ENCODE results near the gene PLVAP. TPM values are rescaled to one million over a fixed set of nuclear protein-coding genes. Genes with fewer than 3 reads are reported as not detected.

Gene PLVAP
- total RNA-seq, 1 experiment from 2014 or later = not detected

- ATAC-seq = no peak
- no peak overlapping the region for H3K4me3 Mint-ChIP-seq
- no peaks in the 10 kb centered on the region for H3K9me3 Mint-ChIP-seq
- TF ChIP-seq, protein P1, sequence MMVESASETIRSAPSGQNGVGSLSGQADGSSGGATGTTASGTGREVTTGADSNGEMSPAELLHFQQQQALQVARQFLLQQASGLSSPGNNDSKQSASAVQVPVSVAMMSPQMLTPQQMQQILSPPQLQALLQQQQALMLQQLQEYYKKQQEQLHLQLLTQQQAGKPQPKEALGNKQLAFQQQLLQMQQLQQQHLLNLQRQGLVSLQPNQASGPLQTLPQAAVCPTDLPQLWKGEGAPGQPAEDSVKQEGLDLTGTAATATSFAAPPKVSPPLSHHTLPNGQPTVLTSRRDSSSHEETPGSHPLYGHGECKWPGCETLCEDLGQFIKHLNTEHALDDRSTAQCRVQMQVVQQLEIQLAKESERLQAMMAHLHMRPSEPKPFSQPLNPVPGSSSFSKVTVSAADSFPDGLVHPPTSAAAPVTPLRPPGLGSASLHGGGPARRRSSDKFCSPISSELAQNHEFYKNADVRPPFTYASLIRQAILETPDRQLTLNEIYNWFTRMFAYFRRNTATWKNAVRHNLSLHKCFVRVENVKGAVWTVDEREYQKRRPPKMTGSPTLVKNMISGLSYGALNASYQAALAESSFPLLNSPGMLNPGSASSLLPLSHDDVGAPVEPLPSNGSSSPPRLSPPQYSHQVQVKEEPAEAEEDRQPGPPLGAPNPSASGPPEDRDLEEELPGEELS (CRISPR knock-in tag; IDR thresholded peaks at IDR 0.05) = no peak
- no peak for TF ChIP-seq RELA (CRISPR knock-in tag; IDR thresholded peaks at IDR 0.05; ENCODE audit: borderline replicate concordance)
- no peak for TF ChIP-seq ETV6 (CRISPR knock-in tag; IDR thresholded peaks at IDR 0.05)
- TF ChIP-seq, protein P2, sequence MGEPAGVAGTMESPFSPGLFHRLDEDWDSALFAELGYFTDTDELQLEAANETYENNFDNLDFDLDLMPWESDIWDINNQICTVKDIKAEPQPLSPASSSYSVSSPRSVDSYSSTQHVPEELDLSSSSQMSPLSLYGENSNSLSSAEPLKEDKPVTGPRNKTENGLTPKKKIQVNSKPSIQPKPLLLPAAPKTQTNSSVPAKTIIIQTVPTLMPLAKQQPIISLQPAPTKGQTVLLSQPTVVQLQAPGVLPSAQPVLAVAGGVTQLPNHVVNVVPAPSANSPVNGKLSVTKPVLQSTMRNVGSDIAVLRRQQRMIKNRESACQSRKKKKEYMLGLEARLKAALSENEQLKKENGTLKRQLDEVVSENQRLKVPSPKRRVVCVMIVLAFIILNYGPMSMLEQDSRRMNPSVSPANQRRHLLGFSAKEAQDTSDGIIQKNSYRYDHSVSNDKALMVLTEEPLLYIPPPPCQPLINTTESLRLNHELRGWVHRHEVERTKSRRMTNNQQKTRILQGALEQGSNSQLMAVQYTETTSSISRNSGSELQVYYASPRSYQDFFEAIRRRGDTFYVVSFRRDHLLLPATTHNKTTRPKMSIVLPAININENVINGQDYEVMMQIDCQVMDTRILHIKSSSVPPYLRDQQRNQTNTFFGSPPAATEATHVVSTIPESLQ (CRISPR knock-in tag; IDR thresholded peaks at IDR 0.05) = no peak
- TF ChIP-seq, protein P3, sequence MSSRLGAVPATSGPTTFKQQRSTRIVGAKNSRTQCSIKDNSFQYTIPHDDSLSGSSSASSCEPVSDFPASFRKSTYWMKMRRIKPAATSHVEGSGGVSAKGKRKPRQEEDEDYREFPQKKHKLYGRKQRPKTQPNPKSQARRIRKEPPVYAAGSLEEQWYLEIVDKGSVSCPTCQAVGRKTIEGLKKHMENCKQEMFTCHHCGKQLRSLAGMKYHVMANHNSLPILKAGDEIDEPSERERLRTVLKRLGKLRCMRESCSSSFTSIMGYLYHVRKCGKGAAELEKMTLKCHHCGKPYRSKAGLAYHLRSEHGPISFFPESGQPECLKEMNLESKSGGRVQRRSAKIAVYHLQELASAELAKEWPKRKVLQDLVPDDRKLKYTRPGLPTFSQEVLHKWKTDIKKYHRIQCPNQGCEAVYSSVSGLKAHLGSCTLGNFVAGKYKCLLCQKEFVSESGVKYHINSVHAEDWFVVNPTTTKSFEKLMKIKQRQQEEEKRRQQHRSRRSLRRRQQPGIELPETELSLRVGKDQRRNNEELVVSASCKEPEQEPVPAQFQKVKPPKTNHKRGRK (CRISPR knock-in tag; IDR thresholded peaks at IDR 0.05; ENCODE audit: borderline replicate concordance) = no peak
- no peak for TF ChIP-seq SP1 (CRISPR knock-in tag; conservative IDR thresholded peaks at IDR 0.05)
- TF ChIP-seq, protein P4, sequence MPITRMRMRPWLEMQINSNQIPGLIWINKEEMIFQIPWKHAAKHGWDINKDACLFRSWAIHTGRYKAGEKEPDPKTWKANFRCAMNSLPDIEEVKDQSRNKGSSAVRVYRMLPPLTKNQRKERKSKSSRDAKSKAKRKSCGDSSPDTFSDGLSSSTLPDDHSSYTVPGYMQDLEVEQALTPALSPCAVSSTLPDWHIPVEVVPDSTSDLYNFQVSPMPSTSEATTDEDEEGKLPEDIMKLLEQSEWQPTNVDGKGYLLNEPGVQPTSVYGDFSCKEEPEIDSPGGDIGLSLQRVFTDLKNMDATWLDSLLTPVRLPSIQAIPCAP (CRISPR knock-in tag; IDR thresholded peaks at IDR 0.05) = no peak
- TF ChIP-seq, protein P5, sequence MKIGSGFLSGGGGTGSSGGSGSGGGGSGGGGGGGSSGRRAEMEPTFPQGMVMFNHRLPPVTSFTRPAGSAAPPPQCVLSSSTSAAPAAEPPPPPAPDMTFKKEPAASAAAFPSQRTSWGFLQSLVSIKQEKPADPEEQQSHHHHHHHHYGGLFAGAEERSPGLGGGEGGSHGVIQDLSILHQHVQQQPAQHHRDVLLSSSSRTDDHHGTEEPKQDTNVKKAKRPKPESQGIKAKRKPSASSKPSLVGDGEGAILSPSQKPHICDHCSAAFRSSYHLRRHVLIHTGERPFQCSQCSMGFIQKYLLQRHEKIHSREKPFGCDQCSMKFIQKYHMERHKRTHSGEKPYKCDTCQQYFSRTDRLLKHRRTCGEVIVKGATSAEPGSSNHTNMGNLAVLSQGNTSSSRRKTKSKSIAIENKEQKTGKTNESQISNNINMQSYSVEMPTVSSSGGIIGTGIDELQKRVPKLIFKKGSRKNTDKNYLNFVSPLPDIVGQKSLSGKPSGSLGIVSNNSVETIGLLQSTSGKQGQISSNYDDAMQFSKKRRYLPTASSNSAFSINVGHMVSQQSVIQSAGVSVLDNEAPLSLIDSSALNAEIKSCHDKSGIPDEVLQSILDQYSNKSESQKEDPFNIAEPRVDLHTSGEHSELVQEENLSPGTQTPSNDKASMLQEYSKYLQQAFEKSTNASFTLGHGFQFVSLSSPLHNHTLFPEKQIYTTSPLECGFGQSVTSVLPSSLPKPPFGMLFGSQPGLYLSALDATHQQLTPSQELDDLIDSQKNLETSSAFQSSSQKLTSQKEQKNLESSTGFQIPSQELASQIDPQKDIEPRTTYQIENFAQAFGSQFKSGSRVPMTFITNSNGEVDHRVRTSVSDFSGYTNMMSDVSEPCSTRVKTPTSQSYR (CRISPR knock-in tag; IDR thresholded peaks at IDR 0.05) = no peak
- no peak for TF ChIP-seq TEAD4 (CRISPR knock-in tag; IDR thresholded peaks at IDR 0.05)
- TF ChIP-seq MXD4 (CRISPR knock-in tag; IDR thresholded peaks at IDR 0.05; ENCODE audit: borderline replicate concordance) = no peak
- TF ChIP-seq MLX (CRISPR knock-in tag; IDR thresholded peaks at IDR 0.05) = no peak
- TF ChIP-seq ATF2 (CRISPR knock-in tag; IDR thresholded peaks at IDR 0.05; ENCODE audit: borderline replicate concordance, low read depth) = no peak
- TF ChIP-seq, protein P6, sequence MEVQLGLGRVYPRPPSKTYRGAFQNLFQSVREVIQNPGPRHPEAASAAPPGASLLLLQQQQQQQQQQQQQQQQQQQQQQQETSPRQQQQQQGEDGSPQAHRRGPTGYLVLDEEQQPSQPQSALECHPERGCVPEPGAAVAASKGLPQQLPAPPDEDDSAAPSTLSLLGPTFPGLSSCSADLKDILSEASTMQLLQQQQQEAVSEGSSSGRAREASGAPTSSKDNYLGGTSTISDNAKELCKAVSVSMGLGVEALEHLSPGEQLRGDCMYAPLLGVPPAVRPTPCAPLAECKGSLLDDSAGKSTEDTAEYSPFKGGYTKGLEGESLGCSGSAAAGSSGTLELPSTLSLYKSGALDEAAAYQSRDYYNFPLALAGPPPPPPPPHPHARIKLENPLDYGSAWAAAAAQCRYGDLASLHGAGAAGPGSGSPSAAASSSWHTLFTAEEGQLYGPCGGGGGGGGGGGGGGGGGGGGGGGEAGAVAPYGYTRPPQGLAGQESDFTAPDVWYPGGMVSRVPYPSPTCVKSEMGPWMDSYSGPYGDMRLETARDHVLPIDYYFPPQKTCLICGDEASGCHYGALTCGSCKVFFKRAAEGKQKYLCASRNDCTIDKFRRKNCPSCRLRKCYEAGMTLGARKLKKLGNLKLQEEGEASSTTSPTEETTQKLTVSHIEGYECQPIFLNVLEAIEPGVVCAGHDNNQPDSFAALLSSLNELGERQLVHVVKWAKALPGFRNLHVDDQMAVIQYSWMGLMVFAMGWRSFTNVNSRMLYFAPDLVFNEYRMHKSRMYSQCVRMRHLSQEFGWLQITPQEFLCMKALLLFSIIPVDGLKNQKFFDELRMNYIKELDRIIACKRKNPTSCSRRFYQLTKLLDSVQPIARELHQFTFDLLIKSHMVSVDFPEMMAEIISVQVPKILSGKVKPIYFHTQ (CRISPR knock-in tag; IDR thresholded peaks at IDR 0.05) = no peak
- TF ChIP-seq ZNF416 (CRISPR knock-in tag; IDR thresholded peaks at IDR 0.05) = no peak
- no peak for TF ChIP-seq JAZF1 (CRISPR knock-in tag; IDR thresholded peaks at IDR 0.05)
- peaks cover 1% of the 10 kb centered on the region; the same call in 1 of the 2 replicates for H3K4me1 Mint-ChIP-seq
- ChIA-PET POLR2A (interaction anchor here (1.3 kb wide), 1 partner anchor 9 kb away, joined by 3 read pairs; no protein-coding TSS in a partner anchor), CTCF (interaction anchor here (3.2 kb wide), 1 partner anchor 28 kb away, joined by 12 read pairs; no protein-coding TSS in a partner anchor)
- peaks cover 3% of the 10 kb centered on the region; the same call in 1 of the 2 replicates for H3K27me3 Mint-ChIP-seq (ENCODE audit: low read depth)
- no peak overlapping the region for H3K27ac Mint-ChIP-seq
- H3K36me3 Mint-ChIP-seq = no peaks in the 10 kb centered on the region
- no peak for DNase-seq (ENCODE audit: low spot score)
Observed at GRCh38 chr19:17358395-17358794, 18.7 kb downstream of the PLVAP start.
